Activated CD4-positive, alpha-beta memory T cell treated with anti-CD3 and anti-CD28 coated beads, Interleukin-2, amount 10 ng/mL, durations not matched to agents 7 days and 5 days (primary cell): ENCODE measurements around the gene ANKRD55. TPM values are rescaled to one million over a fixed set of nuclear protein-coding genes. Genes with fewer than 3 reads are reported as not detected.
"Not testable (repeated sequence)": the region's sequence is repeated elsewhere in the genome, so short reads cannot be mapped to it uniquely, and the experiment has no call there.

Experiments
- CTCF ChIA-PET: fragments of 350-600 bp; sonication (Branson Sonifier 250); formaldehyde crosslinking; loops from one replicate; lab custom pipeline; 2021; ENCODE audit warnings: antibody characterized with exemption, inconsistent platforms; lab: Charles Lee
- POLR2A ChIA-PET: fragments of 350-600 bp; sonication (Branson Sonifier 250); formaldehyde crosslinking; loops from one replicate; lab custom pipeline; 2021; ENCODE audit warnings: antibody characterized with exemption; lab: Charles Lee
- DNase-seq: peaks from one replicate; pipeline ENCODE4 v3.0.0-alpha.2; 2020
- H3K27ac Mint-ChIP-seq: one replicate; pipeline ENCODE4 v1.8.0; 2021; ENCODE audit warnings: mild to moderate bottlenecking, mixed read lengths
- H3K27me3 Mint-ChIP-seq: one replicate; pipeline ENCODE4 v1.8.0; 2021; ENCODE audit warnings: mixed read lengths
- H3K36me3 Mint-ChIP-seq: one replicate; pipeline ENCODE4 v1.8.0; 2021; ENCODE audit warnings: low read depth, mixed read lengths
- H3K4me1 Mint-ChIP-seq: one replicate; pipeline ENCODE4 v1.8.0; 2021; ENCODE audit warnings: mixed read lengths
- H3K4me3 Mint-ChIP-seq: one replicate; pipeline ENCODE4 v1.8.0; 2021; ENCODE audit warnings: mild to moderate bottlenecking, mixed read lengths
- H3K9me3 Mint-ChIP-seq: one replicate; pipeline ENCODE4 v1.8.0; 2021; ENCODE audit warnings: mixed read lengths
- total RNA-seq, 2 experiments: library from RNA; stranded (reverse); gene quantifications; one replicate each; pipeline ENCODE4 v1.2.3, GENCODE V29; 2021

The ANKRD55 gene
- total RNA-seq, 2 experiments from 2014 or later, result 3.5 to 3.7 TPM

DNA sequence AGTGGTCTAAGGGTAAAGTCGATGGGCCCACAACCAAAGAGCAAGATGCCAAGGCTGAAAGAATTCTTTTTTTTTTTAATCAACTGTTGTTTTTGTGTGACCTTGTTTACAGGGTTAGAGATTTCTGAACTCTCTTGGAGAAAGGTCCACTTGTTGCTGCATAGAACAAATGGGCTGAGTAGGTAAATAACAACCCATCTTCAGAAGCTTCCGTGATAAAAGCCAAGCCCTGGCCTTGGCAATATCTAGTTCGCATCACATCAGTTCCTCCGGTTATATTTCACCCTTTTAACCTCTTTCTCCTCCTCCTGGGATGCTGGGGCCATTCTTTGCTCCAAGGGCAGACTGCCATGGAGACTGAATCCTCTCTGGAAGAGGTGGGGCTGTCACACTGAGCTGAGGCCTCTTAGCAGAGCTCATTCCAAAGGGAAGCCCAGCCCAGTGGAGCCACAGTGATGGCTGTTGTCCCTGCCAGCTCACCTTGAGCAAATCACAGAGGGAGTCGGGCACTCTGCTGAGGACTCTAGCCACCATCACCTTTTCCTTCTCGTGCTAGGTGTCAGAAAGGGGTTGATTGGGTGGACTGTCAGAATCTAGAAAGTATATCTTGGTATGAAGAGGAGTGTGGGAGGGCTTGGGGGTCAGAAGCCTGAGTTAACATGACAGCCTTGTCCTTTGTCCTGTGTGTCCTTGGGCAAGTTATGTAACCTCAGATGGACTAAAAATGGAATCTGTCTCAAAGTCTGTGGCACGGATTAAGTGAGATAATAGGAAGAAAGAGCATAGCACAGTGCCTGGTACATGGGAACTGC lies 17.9 kb downstream of the ANKRD55 start:
- DNase-seq, result no peak
- Mint-ChIP-seq H3K27ac (no peak overlapping the region), H3K4me3 (no peak overlapping the region), H3K27me3 (peaks cover 4% of the 10 kb centered on the region), H3K9me3 (peaks cover 31% of the 10 kb centered on the region), H3K4me1 (peaks cover 7% of the 10 kb centered on the region), H3K36me3 (peaks cover 12% of the 10 kb centered on the region)
- ChIA-PET POLR2A (no interaction called here), CTCF (interaction anchor here (1.6 kb wide), 1 partner anchor 279 kb away, joined by 6 read pairs; no protein-coding TSS in a partner anchor)

DNA sequence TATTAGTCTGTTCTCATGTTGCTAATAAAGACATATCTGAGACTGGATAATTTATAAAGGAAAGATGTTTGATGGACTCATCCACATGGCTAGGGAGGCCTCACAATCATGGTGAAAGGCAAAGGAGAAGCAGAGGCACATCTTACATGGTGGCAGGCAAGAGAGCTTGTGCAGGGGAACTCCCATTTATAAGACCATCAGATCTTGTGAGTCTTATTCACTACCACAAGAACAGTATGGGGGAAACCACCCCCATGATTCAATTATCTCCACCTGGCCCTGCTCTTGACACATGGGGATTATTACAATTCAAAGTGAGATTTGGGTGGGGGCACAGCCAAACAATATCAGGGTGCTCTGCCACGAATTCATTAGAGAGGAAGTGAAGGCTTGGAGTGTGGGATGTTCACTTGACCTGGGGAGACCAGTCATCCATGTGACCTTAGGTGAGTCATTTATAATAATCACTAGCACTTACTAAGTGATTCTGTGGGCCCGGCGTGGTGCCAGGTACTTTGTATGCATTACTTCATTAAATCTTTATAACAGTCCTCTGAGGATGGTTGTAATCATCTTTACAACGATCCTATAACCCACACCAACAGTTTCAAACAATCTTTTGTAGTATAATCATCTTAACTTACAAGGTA lies 19.1 kb downstream of the ANKRD55 start:
- not testable (repeated sequence) for H3K36me3 Mint-ChIP-seq, H3K4me3 Mint-ChIP-seq

DNA sequence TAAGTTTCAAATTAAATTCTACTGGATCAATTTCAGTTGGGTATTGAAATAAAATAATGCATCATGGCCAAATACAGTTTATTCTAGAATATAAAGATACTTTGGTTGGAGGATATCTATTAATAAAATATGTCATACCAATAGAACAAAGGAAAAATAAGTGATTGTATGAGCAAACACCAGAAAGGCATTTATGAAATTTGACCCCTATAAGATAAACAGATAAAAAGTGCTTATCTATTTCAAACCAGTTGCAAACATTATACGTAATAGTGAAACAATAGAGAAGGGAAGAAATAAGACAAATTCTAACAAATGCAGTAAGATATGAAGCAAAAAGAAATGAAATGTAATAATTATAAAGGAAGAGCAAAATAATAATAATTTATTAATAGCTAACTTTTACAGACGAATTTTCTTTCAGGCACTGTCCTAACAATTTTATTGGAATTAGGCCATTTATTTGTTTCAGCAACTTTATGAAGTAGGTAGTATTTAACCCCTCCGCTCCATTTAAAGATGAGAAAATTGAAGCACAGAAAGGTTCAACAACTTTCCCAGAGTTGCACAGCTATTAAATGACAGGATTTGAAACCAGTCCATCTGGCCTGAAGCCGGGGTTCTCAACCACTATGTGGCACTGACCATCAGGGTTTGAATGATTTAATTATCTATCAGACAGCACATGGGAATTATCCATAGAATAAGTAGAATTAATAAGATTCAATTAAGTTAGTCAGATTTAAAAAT lies 20.8 kb downstream of the ANKRD55 start:
- Mint-ChIP-seq H3K36me3 (peaks cover 3% of the 10 kb centered on the region), H3K4me1 (peaks cover 1% of the 10 kb centered on the region), H3K27ac (no peak overlapping the region), H3K27me3 (peaks cover 4% of the 10 kb centered on the region), H3K9me3 (peaks cover 22% of the 10 kb centered on the region), H3K4me3 (no peak overlapping the region)
- POLR2A ChIA-PET, result no interaction called here
- CTCF ChIA-PET, result interaction anchor here (0.8 to 1.2 kb wide), 2 partner anchors 51 to 276 kb away, joined by 3 to 4 read pairs; no protein-coding TSS in a partner anchor
- DNase-seq, result no peak

More for the DNA sequence above, 19.1 kb downstream of the ANKRD55 start:
- peaks cover 24% of the 10 kb centered on the region for H3K9me3 Mint-ChIP-seq
- H3K4me1 Mint-ChIP-seq, H3K27ac Mint-ChIP-seq, CTCF ChIA-PET, DNase-seq, H3K27me3 Mint-ChIP-seq, POLR2A ChIA-PET: not testable (repeated sequence)

DNA sequence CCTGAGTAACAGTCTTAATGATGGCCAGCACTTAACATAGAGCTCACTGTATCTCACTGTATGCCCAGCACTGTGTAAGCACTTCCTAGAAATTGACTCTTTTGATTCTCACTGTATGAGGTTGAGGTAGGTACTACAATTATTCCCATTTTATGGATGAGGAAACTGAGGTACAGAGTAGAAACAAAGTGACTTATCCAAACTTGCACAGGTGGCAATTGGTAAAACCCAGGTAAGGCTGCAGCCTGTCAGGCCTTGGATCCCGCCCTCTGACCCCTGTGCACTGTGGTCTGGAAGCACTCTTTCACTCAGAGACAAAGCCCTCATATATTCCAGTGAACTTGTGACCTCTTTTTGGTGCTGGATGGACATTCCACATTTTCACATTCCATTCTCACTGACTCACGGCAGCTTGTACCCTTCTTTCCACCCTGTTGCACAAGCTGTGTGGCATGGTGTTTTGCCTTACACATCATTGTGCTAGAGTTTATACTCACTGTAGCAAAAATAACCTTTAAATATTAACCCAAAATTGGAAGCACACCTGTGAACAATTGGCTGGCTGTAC lies 21.7 kb downstream of the ANKRD55 start:
- H3K4me1 Mint-ChIP-seq, result no peaks in the 10 kb centered on the region
- H3K27me3 Mint-ChIP-seq, result peaks cover 2% of the 10 kb centered on the region
- H3K4me3 Mint-ChIP-seq, result no peak overlapping the region
- no peak for DNase-seq
- ChIA-PET POLR2A (no interaction called here), CTCF (interaction anchor here (1.2 kb wide), 1 partner anchor 52 kb away, joined by 3 read pairs; no protein-coding TSS in a partner anchor)
- peaks cover 14% of the 10 kb centered on the region for H3K9me3 Mint-ChIP-seq
- H3K27ac Mint-ChIP-seq, result no peak overlapping the region
- no peaks in the 10 kb centered on the region for H3K36me3 Mint-ChIP-seq

DNA sequence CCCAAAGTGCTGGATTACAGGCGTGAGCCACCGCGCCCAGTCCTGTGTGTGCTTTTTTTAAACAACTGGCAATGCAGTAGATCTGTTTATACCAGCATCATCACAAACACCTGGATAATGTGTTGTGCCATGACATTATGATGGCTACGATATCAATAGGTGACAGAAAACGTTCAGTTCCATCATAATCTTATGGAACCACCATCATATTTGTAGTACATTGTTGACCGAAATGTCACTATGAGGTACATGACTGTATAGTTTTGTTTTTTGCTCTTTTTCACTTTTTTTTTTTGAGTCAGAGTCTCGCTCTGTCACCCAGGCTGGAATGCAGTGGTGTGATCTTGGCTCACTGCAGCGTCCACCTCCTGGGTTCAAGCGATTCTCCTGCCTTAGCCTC lies 24.4 kb downstream of the ANKRD55 start:
- H3K4me3 Mint-ChIP-seq, result no peak overlapping the region
- ChIA-PET POLR2A (interaction anchor here (0.6 kb wide), 1 partner anchor 741 kb away, joined by 3 read pairs; no protein-coding TSS in a partner anchor), CTCF (interaction anchor here (0.6 to 1.0 kb wide), 5 partner anchors 49 to 732 kb away, joined by 3 to 4 read pairs (median 3); no protein-coding TSS in a partner anchor)
- peaks cover 3% of the 10 kb centered on the region for H3K27me3 Mint-ChIP-seq
- peaks cover 2% of the 10 kb centered on the region for H3K4me1 Mint-ChIP-seq
- H3K36me3 Mint-ChIP-seq, result no peaks in the 10 kb centered on the region
- H3K27ac Mint-ChIP-seq, result no peak overlapping the region
- peaks cover 5% of the 10 kb centered on the region for H3K9me3 Mint-ChIP-seq
- DNase-seq, result no peak

DNA sequence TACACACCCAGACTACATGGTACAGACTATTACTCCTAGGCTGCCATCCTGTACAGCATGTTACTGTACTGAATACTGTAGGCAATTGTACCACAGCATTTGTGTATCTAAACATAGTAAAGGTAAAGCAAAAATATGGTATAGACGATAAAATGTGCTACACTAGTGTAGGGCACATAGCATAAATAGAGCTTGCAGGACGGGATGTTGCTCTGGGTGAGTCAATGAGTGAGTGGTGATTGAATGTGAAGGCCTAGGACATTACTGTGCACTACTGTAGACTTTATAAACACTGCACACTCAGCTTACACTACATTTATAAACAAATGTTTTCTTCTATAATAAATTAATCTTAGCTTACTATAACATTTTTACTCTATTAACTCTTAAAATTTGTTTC lies 25.6 kb downstream of the ANKRD55 start:
- CTCF ChIA-PET, result interaction anchor here (1.0 kb wide), 1 partner anchor 271 kb away, joined by 3 read pairs; no protein-coding TSS in a partner anchor
- Mint-ChIP-seq H3K4me1 (peaks cover 3% of the 10 kb centered on the region), H3K36me3 (no peaks in the 10 kb centered on the region), H3K4me3 (no peak overlapping the region), H3K27me3 (peaks cover 3% of the 10 kb centered on the region), H3K27ac (no peak overlapping the region), H3K9me3 (peaks cover 2% of the 10 kb centered on the region)
- POLR2A ChIA-PET, result no interaction called here
- no peak for DNase-seq

DNA sequence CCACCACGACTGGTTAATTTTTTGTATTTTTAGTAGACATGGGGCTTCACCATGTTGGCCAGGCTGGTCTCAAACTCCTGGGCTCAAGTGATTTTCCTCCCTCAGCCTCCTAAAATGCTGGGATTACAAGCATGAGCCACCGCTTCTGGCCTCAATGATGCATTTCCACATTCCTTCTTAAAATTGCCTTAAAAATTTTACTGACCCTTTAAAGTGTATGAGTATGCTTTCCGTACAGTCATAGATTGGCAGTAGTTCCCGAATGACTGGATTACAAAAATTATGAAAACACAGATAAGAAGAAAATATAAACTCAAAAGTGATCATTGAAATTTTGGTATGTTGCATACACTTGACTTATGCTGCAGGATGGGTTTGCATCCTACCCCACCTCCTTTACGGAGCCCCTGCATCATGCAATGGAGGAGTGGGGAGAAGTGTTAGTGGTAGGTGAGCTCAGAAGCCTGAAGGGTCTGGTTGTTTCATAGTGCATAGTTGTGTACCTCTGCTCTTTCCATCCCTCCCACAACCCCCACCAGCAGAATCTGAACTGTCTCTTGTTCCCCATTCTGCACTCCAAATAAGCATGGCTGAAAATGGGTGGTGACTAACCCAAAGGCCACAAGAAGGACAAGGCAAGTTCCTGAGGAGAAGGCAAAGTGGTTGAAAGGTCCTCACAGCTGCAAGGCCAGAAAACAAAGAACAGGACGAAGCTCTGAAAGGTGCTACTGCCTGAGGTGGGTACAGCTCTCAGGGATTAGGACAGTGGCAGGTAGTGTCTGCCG lies 26.8 kb downstream of the ANKRD55 start:
- Mint-ChIP-seq H3K4me1 (peaks cover 9% of the 10 kb centered on the region), H3K36me3 (no peaks in the 10 kb centered on the region), H3K27me3 (peaks cover 1% of the 10 kb centered on the region), H3K9me3 (peaks cover 2% of the 10 kb centered on the region), H3K27ac (no peak overlapping the region), H3K4me3 (no peak overlapping the region)
- no peak for DNase-seq
- CTCF ChIA-PET, result no interaction called here
- POLR2A ChIA-PET, result no interaction called here

DNA sequence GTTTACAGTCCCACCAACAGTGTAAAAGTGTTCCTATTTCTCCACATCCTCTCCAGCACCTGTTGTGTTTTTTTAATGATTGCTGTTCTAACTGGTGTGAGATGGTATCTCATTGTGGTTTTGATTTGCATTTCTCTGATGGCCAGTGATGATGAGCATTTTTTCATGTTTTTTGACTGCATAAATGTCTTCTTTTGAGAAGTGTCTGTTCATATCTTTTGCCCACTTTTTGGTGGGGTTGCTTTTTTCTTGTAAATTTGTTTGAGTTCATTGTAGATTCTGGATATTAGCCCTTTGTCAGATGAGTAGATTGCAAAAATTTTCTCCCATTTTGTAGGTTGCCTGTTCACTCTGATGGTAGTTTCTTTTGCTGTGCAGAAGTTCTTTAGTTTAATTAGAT lies 29.2 kb downstream of the ANKRD55 start:
- DNase-seq, H3K27me3 Mint-ChIP-seq, H3K27ac Mint-ChIP-seq, H3K4me3 Mint-ChIP-seq, H3K36me3 Mint-ChIP-seq, POLR2A ChIA-PET, H3K9me3 Mint-ChIP-seq, CTCF ChIA-PET: not testable (repeated sequence)
- H3K4me1 Mint-ChIP-seq, result peaks cover 12% of the 10 kb centered on the region

DNA sequence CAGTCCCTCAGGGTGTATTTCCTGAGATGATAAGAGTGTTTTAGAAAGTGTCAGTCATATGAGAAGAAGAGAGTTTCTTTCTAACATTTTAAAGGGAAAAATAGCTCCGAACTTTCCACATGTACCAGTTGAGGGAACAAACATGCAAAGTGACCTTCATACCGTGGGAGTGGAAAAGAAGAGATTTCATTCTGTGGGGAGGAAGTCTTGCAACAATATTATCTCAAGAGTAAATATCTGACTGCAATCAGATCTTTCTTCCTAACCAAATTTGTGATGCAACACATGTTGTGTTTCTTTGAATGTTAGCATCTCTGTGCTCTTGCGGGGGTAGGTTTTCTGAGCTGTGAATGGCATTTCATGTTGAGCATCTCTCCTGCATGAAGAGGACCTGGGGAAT lies 30.6 kb downstream of the ANKRD55 start:
- DNase-seq, result no peak
- Mint-ChIP-seq H3K27ac (no peak overlapping the region), H3K27me3 (peaks cover 1% of the 10 kb centered on the region), H3K36me3 (no peaks in the 10 kb centered on the region), H3K4me3 (no peak overlapping the region), H3K4me1 (peaks cover 12% of the 10 kb centered on the region), H3K9me3 (peaks cover 2% of the 10 kb centered on the region)
- ChIA-PET POLR2A (interaction anchor here (0.6 kb wide), 1 partner anchor 224 kb away, joined by 3 read pairs; no protein-coding TSS in a partner anchor), CTCF (interaction anchor here (4.3 to 4.4 kb wide), 2 partner anchors 222 to 266 kb away, joined by 86 to 96 read pairs; no protein-coding TSS in a partner anchor)

DNA sequence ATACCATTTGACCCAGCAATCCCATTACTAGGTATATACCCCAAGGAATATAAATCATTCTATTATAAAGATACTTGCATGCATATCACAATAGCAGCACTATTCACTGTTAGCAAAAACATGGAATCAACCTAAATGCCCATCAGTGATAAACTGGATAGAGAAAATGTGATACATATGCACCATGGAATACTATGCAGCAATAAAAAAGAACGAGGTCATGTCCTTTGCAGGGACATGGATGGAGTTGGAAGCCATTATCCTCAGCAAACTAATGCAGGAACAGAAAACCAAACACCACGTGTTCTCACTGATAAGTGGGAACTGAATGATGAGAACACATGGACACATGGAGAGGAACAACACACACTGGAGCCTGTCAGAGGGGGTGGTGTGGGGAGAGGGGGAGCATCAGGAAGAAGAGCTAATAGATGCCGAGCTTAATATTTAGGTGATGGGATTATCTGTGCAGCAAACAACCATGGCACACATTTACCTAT lies 31.3 kb downstream of the ANKRD55 start:
- not testable (repeated sequence) for H3K27me3 Mint-ChIP-seq, DNase-seq, H3K4me3 Mint-ChIP-seq, H3K27ac Mint-ChIP-seq, H3K36me3 Mint-ChIP-seq, H3K9me3 Mint-ChIP-seq
- ChIA-PET POLR2A (interaction anchor here (1.0 to 1.6 kb wide), 2 partner anchors 221 to 265 kb away, joined by 3 to 5 read pairs; no protein-coding TSS in a partner anchor), CTCF (interaction anchor here (0.6 to 4.4 kb wide), 18 partner anchors 11 to 481 kb away, joined by 3 to 96 read pairs (median 3); partner anchors contain the start of genes ANKRD55 and IL6ST)
- peaks cover 12% of the 10 kb centered on the region for H3K4me1 Mint-ChIP-seq

DNA sequence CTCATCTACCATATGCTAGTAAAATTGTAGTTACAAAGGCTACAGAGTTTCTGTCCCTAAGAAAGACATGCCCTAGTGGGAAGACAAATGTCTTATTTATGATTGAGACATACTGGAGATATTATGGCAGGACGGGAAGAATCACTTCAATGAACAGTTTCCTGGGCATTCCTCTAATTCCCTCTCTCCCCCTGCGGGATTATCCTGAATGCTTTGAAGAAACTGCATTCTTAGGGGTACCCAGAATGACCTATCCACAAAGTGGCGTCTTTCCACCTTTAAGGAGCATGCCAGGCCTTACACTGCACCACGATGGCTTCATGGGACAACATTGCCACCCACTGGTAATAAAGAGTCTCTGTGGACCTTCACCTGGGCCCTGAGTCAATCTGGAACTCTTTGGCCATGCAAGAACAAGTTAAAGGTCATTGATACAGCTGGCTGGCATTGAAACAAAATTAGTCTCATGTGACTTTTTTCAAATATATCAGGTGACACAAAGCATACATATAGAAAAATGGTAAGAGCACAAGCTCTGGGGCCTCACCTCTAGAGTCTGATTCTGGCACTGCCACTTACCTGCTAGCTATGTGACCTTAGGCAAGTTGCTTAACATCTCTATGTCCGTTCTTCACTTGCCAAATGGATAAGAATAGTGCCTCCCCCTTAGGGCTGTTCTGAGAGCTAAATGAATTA lies 32.0 kb downstream of the ANKRD55 start:
- no peak overlapping the region for H3K27ac Mint-ChIP-seq
- peaks cover 2% of the 10 kb centered on the region for H3K9me3 Mint-ChIP-seq
- peak; percentile 63 for DNase-seq
- peaks cover 12% of the 10 kb centered on the region for H3K4me1 Mint-ChIP-seq
- H3K4me3 Mint-ChIP-seq, result no peak overlapping the region
- ChIA-PET POLR2A (interaction anchor here (0.8 to 1.6 kb wide), 5 partner anchors 207 to 265 kb away, joined by 3 to 5 read pairs (median 3); no protein-coding TSS in a partner anchor), CTCF (interaction anchor here (0.6 to 4.4 kb wide), 24 partner anchors 10 to 481 kb away, joined by 3 to 96 read pairs (median 3); partner anchors contain the start of genes ANKRD55 and IL6ST)
- H3K36me3 Mint-ChIP-seq, result no peaks in the 10 kb centered on the region
- peaks cover 1% of the 10 kb centered on the region for H3K27me3 Mint-ChIP-seq
